HT-29 (cell line): ENCODE data around the gene NDUFB10. TPM values are rescaled to one million over a fixed set of nuclear protein-coding genes. Genes with fewer than 3 reads are reported as not detected.

ENCODE experiments used
- DNase-seq: peaks from one replicate; pipeline ENCODE4 v3.0.0-alpha.2; 2015; ENCODE audit warnings: low spot score
- total RNA-seq: library from RNA; depleted of rRNA; stranded (reverse); fragments of >200 nt; shearing (Covaris generic); gene quantifications from 2 replicates; pipeline ENCODE4 v1.2.3, GENCODE V29; 2014

The NDUFB10 gene
- total RNA-seq, 1 experiment from 2014 or later, result 415 TPM

GRCh38 chr16:1971796-1972489, 12.6 kb downstream of the NDUFB10 start, which contains the start of gene TBL3:
TSS of gene TBL3 (plus strand) at chr16:1972053. CDS start at chr16:1972165, 112 bp downstream.
- peak; percentile 92 for DNase-seq

DNA sequence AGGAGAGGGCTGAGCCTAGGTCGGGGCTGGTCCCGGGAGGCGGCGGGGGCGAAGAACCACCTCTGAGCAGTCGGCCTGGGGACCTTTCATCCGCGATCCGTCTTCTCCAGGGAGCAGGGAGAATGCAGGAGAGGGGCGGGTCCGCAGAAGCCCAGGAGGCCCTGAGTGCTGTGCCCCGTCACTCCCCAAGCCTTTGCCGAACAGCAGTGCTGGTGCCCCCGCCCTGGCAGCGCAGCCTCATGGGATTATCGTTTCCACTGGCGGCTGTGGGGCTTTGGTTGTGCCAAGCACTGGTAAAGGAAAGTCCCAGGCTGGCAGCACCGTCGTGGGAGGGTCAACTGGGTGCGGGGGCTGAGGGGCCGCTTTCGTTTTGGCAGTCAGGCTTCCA, 13.1 kb downstream of the NDUFB10 start:
- peak; percentile 51 for DNase-seq

- DNase-seq, result no peak
Observed at GRCh38 chr16:1973461-1974156, 14.3 kb downstream of the NDUFB10 start.

DNA sequence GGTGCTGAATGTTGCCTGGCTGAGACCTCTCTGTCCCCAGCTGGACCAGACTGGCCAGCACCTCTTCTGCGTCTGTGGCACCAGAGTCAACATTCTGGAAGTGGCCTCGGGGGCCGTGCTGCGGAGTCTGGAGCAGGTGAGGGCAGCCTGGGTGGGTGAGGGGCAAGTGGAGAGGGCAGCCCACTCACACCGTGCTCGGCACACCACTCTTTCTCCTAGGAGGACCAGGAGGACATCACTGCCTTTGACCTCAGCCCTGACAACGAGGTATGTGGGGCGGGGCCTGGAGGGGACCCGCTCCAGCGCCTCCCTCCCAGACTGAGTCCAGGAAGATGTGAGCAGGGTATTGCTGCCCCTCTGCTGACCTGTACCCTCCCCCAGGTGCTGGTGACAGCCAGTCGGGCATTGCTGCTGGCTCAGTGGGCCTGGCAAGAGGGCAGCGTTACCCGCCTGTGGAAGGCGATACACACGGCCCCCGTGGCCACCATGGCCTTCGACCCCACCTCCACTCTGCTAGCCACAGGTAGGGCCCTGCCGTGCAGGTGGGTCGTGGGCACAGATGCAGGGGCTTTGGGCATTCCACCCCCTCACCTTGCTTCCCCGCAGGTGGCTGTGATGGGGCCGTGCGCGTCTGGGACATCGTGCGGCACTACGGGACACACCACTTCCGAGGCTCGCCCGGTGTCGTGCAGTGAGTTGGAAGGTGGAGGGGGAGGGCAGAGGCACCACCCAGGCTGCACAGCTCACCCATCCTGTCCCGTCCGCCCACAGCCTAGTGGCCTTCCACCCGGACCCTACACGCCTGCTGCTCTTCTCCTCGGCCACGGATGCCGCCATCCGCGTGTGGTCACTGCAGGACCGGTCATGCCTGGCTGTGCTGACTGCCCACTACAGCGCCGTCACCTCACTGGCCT, 15.1 kb downstream of the NDUFB10 start:
- DNase-seq, result no peak

DNA sequence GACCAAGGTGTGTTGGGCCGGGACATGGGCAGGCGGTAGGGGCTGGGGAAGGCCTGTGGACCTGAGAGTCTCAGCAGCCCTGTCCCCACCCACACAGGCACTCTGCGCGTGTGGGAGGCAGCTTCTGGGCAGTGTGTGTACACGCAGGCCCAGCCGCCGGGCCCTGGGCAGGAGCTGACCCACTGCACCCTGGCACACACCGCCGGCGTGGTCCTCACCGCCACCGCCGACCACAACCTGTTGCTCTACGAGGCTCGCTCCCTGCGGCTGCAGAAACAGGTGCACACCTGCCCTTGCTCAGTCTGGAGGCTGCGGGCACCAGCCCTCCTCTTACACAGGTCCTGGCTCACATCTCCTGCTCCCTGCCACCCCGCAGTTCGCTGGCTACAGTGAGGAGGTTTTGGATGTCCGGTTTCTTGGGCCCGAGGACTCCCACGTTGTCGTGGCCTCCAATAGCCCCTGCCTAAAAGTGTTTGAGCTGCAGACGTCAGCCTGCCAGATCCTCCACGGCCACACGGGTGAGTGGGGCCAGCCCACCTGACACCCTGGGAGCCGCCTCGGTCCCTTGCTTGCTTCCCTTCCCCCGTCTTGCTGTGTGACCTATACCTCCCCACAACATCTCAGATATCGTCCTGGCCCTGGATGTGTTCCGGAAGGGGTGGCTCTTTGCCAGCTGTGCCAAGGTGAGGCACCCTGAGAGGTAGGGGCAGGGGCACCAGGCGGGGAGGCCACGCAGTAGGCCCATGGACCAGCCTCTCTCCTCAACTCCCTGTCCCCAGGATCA, 16.3 kb downstream of the NDUFB10 start:
- DNase-seq, result no peak

GRCh38 chr16:1976216-1976520, 16.8 kb downstream of the NDUFB10 start:
- no peak for DNase-seq

- no peak for DNase-seq
Observed at GRCh38 chr16:1976951-1977874, 17.9 kb downstream of the NDUFB10 start.

DNA sequence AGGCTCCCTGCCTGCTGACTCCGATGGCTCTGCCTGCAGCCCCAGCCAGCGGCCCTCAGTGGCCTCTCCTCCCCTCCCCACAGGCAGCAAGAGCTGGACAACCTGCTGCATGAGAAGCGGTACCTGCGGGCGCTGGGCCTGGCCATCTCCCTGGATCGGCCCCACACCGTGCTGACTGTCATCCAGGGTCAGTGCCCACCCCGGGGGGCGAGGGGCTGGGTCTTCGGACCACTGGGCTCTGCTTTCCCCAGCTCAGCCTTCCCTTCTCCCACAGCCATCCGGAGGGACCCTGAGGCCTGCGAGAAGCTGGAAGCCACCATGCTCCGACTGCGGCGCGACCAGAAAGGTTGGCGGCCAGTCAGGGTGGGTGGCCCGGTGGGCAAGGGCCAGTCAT, 18.5 kb downstream of the NDUFB10 start:
- no peak for DNase-seq

DNA sequence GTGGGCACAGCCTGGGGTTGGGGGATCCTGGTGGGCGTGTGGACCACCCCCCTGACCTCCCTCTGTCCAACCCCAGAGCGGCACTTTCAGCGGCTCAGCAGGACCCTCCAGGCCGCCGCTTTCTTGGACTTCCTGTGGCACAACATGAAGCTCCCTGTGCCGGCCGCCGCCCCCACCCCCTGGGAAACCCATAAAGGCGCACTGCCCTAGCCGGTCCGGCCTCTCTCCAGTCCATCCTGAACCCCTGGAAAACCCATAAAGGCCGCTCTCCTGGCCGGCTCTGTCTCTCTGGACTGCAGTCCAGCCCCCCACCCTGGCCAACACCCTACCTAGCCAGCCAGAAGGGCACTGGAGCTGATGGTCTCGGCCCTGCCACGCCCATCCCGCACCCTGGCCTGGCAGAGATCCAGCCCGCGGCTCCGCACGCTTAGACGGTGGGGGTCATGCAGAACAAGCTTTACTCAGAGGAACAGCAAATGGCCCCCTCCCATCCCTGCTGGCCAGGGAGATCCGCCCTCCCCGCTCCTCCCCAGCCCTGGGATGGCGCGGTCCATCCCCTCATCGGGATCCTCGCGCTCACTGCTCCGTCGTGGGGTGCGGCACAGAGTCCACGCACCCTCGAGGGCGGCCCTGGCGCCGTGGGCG, 19.3 kb downstream of the NDUFB10 start:
- DNase-seq, result peak; percentile 35

DNA sequence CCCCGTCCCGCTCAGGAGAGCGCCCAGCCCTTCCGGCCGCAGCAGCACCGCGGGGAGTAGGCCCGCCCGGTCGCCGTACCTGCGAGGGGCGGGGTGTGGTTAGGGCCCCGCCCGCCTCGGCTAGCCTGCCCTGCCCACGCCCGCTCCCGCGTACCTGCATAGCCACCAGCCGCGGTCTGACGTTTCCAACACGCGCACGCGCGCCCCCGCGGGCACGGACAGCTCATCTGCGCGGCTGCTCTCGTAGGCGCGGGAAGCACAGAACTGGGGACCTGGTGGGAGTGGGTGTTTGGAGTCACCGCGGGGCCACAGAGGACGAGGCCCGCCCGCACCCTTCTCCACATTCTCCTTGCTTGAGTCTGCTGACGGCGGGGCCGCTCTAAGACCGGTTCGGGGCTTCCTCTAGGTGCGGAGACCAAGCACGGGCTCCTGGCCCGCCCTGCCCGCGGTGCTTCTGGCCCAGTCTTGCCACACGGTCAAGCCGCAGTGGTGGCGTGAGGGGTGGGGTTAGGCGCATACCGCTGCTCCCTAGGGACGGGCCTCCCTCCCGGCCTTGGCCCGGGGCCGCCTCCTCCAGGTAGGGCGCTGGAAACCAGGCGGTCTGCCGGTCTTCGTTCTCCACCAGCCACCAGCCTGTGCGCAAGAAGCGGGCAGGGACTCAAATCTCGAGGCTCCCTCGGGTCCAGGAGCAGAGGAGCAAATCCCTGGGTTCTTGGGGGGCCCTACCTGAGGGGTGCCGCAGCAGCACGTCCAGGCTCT, 20.1 kb downstream of the NDUFB10 start:
- DNase-seq, result peak; percentile 92

DNA sequence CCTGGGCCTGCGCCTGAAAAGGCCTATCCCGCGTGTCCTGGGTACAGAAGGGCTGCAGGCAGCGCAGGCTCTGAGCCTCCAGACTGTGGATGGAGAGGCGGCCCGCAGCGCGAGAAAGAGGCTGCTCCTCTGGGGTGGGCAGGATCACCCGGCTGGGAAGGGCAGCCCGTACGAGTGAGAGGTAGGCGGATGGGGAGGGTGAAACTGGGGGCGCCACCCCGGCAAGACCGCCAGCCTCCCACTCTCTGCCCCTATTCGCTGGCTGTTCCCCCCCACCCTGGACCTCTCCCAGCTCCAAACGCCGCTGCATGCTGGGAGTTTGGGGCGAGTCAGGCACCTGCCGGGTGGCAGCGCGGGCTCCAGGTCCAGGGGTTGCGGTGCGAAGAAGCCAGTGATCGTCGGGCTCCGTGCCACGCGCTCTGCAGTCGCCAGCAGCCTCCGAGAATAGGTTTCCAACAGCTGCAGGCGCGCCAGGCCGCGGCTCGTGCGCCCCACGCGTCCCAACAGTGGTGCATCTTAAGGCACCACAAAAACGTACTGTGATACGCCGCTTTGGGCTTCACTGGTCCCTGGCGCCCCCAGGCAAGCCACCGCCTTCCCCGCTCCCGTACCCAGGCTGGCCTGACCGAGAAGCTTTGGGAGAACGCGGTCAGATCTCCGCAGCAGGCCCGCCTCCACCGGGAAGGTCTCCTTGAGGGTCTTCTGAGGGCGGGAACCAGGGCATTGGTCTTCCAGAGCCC, 20.9 kb downstream of the NDUFB10 start:
- DNase-seq, result peak; percentile 54

- DNase-seq, result no peak
Observed at GRCh38 chr16:1980770-1981087, 21.4 kb downstream of the NDUFB10 start.

GRCh38 chr16:1981398-1981836, 22.1 kb downstream of the NDUFB10 start, which contains the start of gene NOXO1:
TSS of gene NOXO1 (minus strand) at chr16:1981469. CDS start at chr16:1981179, 290 bp downstream.
- DNase-seq, result peak; percentile 87

- DNase-seq, result peak; percentile 94
Observed at GRCh38 chr16:1982013-1982433, 22.7 kb downstream of the NDUFB10 start.

DNA sequence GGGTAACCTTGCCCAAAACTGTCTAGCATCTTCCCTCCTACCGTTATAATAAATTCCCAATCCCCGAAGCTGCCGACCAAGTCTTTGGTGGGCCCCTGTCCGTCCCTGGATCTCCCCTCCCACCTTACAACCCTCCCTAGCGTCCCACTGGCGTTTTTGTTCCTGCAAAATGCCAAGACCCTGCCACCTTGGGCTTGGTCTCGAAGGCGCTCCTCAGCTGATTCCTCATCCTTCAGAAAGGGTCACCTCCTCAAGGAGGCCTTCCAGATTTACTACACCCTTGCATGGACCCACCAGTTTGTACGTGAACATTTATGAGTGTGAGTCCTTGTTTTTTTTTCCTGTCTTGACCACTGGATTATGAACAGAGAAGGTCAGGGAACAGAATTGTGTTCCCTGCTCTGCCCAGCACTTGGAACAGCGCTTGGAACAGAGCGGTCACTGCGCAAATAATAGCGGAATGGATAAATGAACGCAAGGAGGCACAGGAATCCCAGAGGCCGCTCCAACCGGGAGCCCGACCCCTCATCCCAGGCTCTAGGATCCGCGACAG, 23.7 kb downstream of the NDUFB10 start:
- DNase-seq, result no peak

DNA sequence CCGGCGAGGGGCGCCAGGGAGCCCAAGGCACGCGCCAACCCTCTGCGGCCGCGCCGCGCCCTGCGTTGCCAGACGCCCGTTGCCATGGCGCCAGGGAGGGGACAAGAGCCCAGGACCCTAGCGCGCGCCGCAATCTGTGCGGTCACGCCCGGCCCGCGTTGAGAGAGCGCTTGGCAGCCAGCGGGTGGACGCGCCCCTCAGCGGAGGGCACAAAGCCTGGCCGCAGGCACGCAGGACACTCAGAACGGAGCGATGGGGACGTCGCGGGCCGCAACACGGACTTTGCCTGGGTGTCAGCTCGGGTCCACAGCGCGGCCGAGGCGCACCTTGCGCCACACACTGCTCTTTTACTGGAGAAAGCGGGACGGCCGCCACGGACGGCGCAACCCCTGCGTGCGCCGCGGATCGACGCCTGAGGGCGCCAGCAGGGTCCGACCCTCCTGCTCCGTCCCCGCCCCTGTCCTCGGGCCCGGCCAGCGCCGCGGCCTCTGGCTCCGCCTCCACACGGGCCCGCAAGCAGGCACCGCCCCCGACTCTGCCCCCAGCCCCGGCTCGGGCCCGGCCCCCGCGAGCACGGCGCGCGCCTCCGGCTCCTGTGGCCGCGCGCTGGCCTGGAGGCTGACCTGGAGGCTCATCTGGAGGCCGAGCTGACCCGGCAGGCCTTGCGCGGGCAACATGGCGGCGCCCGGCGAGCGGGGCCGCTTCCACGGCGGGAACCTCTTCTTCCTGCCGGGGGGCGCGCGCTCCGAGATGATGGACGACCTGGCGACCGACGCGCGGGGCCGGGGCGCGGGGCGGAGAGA, 24.4 kb downstream of the NDUFB10 start, which contains the start of gene GFER:
Gene GFER, plus strand, starts transcription at position 650 of the 803 bp plus-strand sequence. Its CDS starts 26 bp downstream, at position 676.
- peak; percentile 92 for DNase-seq
